Measurements from ENCODE around the gene PRDM8. TPM values are rescaled to one million over a fixed set of nuclear protein-coding genes. Genes with fewer than 3 reads are reported as not detected.

Gene PRDM8
- total RNA-seq, 1 experiment from 2014 or later: 86.8 TPM

DNA sequence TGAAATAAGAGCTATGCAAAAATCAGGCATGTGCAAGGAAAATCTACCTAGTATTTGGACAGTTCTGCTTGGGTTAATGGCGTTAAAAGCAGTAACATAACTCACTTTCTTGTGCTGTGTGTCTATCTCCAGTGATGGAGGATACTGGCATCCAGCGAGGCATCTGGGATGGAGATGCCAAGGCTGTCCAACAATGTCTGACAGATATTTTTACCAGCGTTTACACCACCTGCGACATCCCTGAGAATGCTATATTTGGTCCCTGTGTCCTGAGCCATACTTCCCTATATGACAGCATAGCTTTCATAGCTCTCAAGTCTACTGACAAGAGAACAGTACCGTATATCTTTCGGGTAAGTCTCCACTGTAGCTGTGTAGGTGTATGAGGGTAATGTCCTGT lies 2.6 kb downstream of the PRDM8 start:
- DNase-seq (ENCODE audit: low read depth): no peak

GRCh38 chr4:80201252-80202151 lies 4.2 kb downstream of the PRDM8 start:
- DNase-seq (ENCODE audit: low read depth): no peak

GRCh38 chr4:80202190-80202711 lies 4.9 kb downstream of the PRDM8 start:
- no peak for DNase-seq (ENCODE audit: low read depth)

DNA sequence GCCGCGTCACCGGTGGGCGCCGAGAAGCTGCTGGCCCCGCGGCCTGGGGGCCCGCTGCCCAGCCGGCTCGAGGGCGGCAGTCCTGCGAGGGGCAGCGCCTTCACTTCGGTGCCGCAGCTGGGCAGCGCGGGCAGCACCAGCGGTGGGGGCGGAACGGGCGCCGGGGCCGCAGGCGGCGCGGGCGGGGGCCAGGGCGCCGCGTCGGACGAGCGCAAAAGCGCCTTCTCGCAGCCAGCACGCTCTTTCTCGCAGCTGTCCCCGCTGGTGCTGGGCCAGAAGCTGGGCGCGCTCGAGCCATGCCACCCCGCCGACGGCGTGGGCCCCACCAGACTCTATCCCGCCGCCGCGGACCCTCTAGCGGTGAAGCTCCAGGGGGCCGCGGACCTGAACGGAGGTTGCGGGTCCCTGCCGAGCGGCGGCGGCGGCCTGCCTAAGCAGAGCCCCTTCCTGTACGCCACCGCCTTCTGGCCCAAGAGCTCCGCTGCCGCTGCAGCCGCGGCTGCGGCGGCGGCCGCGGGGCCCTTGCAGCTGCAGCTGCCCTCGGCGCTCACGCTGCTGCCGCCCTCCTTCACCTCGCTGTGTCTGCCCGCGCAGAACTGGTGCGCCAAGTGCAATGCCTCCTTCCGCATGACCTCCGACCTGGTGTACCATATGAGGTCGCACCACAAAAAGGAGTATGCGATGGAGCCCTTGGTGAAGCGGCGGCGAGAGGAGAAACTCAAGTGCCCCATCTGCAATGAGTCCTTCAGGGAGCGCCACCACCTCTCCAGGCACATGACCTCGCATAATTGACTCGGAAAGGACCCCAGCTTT lies 5.6 kb downstream of the PRDM8 start:
- DNase-seq (ENCODE audit: low read depth): no peak

DNA sequence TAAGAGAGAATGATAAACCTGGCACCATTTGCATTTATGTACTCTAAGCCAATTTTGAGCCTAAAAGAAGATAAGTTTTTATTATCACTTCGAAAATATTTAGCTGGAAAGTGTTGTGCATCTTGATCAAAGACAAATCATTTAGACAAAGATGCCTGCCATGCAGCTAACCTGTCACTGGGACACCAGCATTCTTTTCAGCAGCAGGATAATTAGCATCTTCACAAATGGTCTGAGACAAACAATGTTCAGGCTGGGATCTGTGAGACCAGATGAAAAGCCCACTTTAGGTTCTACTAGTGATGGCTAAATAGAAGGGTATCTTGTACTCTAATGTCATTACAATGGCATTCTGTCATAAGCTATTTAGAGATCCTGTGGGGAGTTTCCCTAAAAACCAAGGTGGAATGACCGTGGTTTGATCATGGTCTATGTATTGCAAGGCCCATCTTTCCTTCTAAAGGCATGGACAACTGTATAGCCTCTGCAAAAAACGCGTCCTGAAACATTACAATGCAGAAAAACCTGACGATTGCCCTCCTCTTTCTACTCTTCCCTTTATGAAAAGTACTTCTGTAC lies 7.2 kb downstream of the PRDM8 start:
- DNase-seq (ENCODE audit: low read depth): no peak

GRCh38 chr4:80206111-80206510 lies 8.8 kb downstream of the PRDM8 start:
- no peak for DNase-seq (ENCODE audit: low read depth)

DNA sequence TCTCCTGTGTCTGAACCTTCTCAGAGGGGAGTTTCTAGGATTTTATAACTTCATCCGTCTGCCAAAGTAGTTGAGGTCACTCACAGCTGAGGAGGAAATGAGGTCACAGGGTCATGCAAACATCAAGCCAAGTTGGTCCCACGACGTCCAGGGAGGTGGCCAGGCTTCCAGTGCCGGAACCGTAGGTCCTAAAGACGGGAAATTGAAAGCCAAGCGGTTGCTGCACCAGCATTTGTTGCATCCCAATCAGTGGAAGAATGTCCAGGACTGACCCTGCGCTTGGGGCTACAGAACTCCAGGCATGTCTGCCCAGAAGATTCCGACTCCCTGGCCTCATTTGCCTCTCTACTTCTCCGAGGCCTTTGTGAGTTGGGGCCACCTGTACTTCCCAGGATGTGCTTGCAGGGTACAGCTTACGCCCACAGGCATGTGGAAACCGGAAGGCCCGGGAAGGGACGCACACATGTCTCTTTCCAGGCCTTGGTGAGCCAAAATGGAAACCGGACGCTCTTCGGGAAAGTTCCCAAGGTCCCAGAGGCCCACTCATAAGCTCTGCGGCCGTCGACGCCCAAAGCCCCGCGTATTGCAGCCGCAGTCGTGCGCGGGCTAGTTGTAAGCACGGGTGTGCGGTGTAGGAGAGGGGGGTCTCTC lies 9.3 kb downstream of the PRDM8 start:
- DNase-seq (ENCODE audit: low read depth): no peak

GRCh38 chr4:80207172-80207583 lies 9.9 kb downstream of the PRDM8 start:
- DNase-seq (ENCODE audit: low read depth): no peak

GRCh38 chr4:80207664-80208063 lies 10.4 kb downstream of the PRDM8 start:
- DNase-seq (ENCODE audit: low read depth): no peak

- DNase-seq (ENCODE audit: low read depth): peak; percentile 51
These were observed 11.5 kb downstream of the PRDM8 start for GRCh38 chr4:80208610-80209339.

GRCh38 chr4:80209340-80209701 lies 12.0 kb downstream of the PRDM8 start:
- DNase-seq (ENCODE audit: low read depth): no peak

DNA sequence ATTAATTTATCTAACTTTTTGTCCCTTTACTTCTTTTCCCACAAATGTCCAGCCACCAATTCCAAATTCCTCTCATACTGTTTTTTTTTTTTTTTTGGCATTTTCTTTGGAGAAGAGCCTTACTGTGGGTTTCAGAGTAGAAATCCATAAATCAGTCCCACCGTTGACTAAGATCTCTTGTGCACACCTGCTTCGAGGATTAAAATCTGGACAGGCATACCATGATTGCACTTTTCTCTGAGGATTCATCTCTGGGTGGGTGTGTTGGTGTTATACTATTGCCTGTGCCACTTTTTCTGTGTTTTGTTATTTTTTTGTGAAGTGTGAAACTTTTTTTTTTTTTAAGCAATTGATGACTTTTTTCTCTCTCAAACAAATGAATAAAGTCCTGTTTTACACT lies 13.2 kb downstream of the PRDM8 start:
- no peak for DNase-seq (ENCODE audit: low read depth)

DNA sequence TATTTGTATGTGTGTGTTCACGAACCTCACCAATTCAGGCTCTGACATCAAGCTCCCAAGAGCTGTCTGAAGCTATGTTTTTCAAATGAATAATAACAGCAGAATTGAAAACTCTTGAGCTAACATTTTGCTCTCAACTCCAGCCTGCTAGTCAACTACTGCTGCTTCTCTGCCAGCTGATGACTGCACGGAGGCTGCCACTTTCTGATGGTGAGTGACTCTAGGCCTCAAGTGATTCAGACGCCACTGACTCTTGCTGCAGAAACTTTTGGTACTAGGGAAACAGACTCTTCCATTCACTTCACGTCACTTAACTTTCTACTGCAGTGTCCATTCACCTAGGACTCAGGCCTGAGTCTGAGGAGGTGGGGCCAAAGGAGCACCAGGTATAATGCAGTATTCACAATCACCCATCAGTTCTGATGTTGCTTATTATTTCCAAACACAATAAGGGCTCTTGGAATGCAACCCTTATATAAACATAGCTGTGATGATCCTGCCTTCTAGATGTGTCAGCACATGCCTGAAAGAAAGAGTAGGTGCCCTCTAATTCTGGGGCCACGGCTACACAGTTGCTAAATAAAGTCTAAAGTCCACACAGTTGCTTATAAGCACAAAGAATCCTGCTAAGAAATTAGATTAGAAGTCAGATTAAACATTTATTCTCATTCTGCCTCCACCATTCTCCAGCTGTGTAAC lies 16.0 kb downstream of the PRDM8 start:
- DNase-seq (ENCODE audit: low read depth): peak; percentile 62

DNA sequence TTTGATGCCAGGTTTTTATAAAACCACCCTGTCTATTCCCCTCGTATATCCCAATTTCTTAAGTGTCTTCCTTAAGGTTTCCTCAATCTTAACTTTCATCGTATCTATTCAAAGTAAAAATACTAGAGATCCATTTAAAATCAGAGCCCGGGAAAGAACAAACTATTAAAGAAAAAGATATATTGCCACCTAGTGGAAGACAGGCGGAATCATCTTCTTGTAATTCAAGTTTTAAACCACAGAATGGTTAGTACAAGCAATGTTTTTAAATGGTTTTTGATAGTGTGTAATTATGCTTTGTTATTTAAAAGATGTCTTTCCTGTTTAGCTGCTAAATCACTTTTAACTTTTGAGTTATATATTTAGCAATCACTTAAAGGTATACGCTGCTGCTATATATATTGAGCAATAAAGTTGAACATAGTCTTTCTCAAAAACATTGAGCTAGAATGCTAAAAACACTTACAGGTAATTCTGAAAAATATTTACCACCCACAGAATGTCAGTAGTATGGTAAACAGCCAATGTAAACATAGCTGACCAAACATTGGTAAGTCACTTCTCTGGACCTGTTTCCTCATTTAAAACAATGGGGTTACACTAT lies 18.2 kb downstream of the PRDM8 start:
- peak; percentile 64 for DNase-seq (ENCODE audit: low read depth)

DNA sequence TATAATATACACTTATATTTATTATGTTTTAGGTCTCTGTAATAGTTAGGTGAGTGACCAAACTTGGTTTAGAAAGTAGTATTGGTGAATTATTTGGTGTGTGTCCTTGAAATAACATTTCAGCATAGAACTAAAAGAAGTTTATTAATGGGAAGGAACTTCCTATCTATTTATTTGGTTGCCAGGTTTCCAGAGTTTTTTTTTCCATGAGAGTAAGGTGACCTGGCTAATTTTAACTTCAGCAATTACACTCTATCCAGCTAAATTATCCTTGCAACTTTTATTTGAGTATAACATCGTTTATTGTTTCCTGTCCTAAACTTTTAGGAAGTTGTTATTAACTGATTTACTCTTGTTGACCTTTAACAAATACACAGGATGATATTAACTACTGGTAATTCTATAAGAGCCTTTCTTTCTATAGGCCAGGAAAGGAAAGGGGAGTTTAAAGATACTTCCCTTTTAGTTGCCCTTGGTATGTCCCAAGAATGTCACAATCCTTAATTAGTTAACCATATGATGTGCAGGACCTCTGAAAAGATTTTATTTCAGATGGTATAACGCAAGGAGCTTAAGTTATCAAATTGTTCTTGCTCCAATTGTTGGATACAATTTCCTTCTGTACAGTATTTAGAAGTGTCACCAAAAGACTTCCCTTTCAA lies 18.9 kb downstream of the PRDM8 start:
- no peak for DNase-seq (ENCODE audit: low read depth)

GRCh38 chr4:80219301-80220025 lies 22.2 kb downstream of the PRDM8 start:
- DNase-seq (ENCODE audit: low read depth): peak; percentile 31

GRCh38 chr4:80220711-80221110 lies 23.4 kb downstream of the PRDM8 start:
- no peak for DNase-seq (ENCODE audit: low read depth)

GRCh38 chr4:80221161-80221560 lies 23.9 kb downstream of the PRDM8 start:
- peak; percentile 56 for DNase-seq (ENCODE audit: low read depth)

- peak; percentile 35 for DNase-seq (ENCODE audit: low read depth)
These were observed 28.3 kb downstream of the PRDM8 start for GRCh38 chr4:80225595-80225994.
